Mesodermal cell (in vitro differentiated cells): Measurements from ENCODE around the gene ADARB2.

Experiments
- H3K27ac ChIP-seq: 2 replicates; pipeline ENCODE4 v1.7.0; 2013; ENCODE audit warnings: mild to moderate bottlenecking, low read depth, low read length, moderate library complexity; ENCODE audit not compliant: severe bottlenecking
- H3K36me3 ChIP-seq: 2 replicates; pipeline ENCODE4 v1.7.1; 2013; ENCODE audit warnings: mild to moderate bottlenecking, low read length, moderate library complexity; ENCODE audit not compliant: control insufficient read depth, insufficient read depth
- H3K4me1 ChIP-seq: one replicate; pipeline ENCODE4 v1.7.1; 2013; ENCODE audit warnings: mild to moderate bottlenecking, low read length; ENCODE audit not compliant: insufficient read depth, control insufficient read depth, poor library complexity, severe bottlenecking
- H3K4me3 ChIP-seq: 2 replicates; pipeline ENCODE4 v1.7.0; 2013; ENCODE audit warnings: low read length, control low read depth, mild to moderate bottlenecking; ENCODE audit not compliant: insufficient read depth, poor library complexity, severe bottlenecking; ENCODE audit errors: extremely low read depth
- H3K9me3 ChIP-seq: 2 replicates; pipeline ENCODE4 v1.7.1; 2013; ENCODE audit warnings: mild to moderate bottlenecking, low read length, moderate library complexity; ENCODE audit not compliant: control insufficient read depth
- WGBS, 2 experiments: methylation state at CpG; one replicate each; pipeline ENCODE4 v1.1.5; 2013; ENCODE audit warnings: missing lambda C conversion rate in 2 of 2; ENCODE audit not compliant: insufficient coverage in 2 of 2; 5-methylcytosine and 5-hydroxymethylcytosine counted together

The ADARB2 gene

GRCh38 chr10:1213252-1214070 is 523.9 kb downstream of the ADARB2 start:
- Histone ChIP-seq H3K4me3 (no peak overlapping the region), H3K36me3 (no peaks in the 10 kb centered on the region), H3K9me3 (no peaks in the 10 kb centered on the region), H3K27ac (no peak overlapping the region), H3K4me1 (no peaks in the 10 kb centered on the region)
- WGBS, 2 experiments: 88 to 91% methylated on average over 20 to 21 of the region's 21 CpGs

GRCh38 chr10:1212571-1213141 is 524.7 kb downstream of the ADARB2 start:
- no peak overlapping the region for H3K27ac ChIP-seq
- no peaks in the 10 kb centered on the region for H3K36me3 ChIP-seq
- H3K4me1 ChIP-seq: no peaks in the 10 kb centered on the region
- H3K9me3 ChIP-seq: no peaks in the 10 kb centered on the region
- no peak overlapping the region for H3K4me3 ChIP-seq
- WGBS, 2 experiments: 83 to 85% methylated on average over 8 of the region's 9 CpGs

GRCh38 chr10:1211844-1212570 is 525.3 kb downstream of the ADARB2 start:
- Histone ChIP-seq H3K4me1 (no peaks in the 10 kb centered on the region), H3K36me3 (no peaks in the 10 kb centered on the region), H3K4me3 (no peak overlapping the region), H3K27ac (no peak overlapping the region), H3K9me3 (no peaks in the 10 kb centered on the region)
- WGBS, 2 experiments: 85 to 91% methylated on average over 6 to 14 of the region's 16 CpGs

- H3K9me3 ChIP-seq: no peaks in the 10 kb centered on the region
- no peak overlapping the region for H3K4me3 ChIP-seq
- no peaks in the 10 kb centered on the region for H3K36me3 ChIP-seq
- no peaks in the 10 kb centered on the region for H3K4me1 ChIP-seq
- no peak overlapping the region for H3K27ac ChIP-seq
- 82% methylated on average over 13 to 14 of the region's 14 CpGs for WGBS, 2 experiments
Measured at GRCh38 chr10:1210667-1211066, 526.7 kb downstream of the ADARB2 start.

- Histone ChIP-seq H3K27ac (no peak overlapping the region), H3K4me1 (no peaks in the 10 kb centered on the region), H3K36me3 (no peaks in the 10 kb centered on the region), H3K4me3 (no peak overlapping the region), H3K9me3 (no peaks in the 10 kb centered on the region)
- WGBS, 2 experiments: 65 to 85% methylated on average over 3 to 4 of the region's 8 CpGs
Measured at GRCh38 chr10:1209355-1209979, 527.9 kb downstream of the ADARB2 start.

- Histone ChIP-seq H3K4me3 (no peak overlapping the region), H3K4me1 (no peaks in the 10 kb centered on the region), H3K36me3 (no peaks in the 10 kb centered on the region), H3K9me3 (no peaks in the 10 kb centered on the region), H3K27ac (no peak overlapping the region)
- 85 to 95% methylated on average over 17 to 18 of the region's 20 CpGs for WGBS, 2 experiments
Measured at GRCh38 chr10:1208366-1209311, 528.7 kb downstream of the ADARB2 start.

GRCh38 chr10:1206601-1207000 is 530.7 kb downstream of the ADARB2 start:
- no peaks in the 10 kb centered on the region for H3K4me1 ChIP-seq
- no peak overlapping the region for H3K27ac ChIP-seq
- no peaks in the 10 kb centered on the region for H3K36me3 ChIP-seq
- 94 to 95% methylated on average over 13 to 16 of the region's 19 CpGs for WGBS, 2 experiments
- no peaks in the 10 kb centered on the region for H3K9me3 ChIP-seq
- H3K4me3 ChIP-seq: no peak overlapping the region

GRCh38 chr10:1206101-1206500 is 531.2 kb downstream of the ADARB2 start:
- 88 to 90% methylated on average over 23 of the region's 23 CpGs for WGBS, 2 experiments
- Histone ChIP-seq H3K27ac (no peak overlapping the region), H3K4me3 (no peak overlapping the region), H3K4me1 (no peaks in the 10 kb centered on the region), H3K36me3 (no peaks in the 10 kb centered on the region), H3K9me3 (no peaks in the 10 kb centered on the region)

GRCh38 chr10:1205450-1206030 is 531.8 kb downstream of the ADARB2 start:
- Histone ChIP-seq H3K27ac (no peak overlapping the region), H3K4me3 (no peak overlapping the region), H3K4me1 (no peaks in the 10 kb centered on the region), H3K9me3 (no peaks in the 10 kb centered on the region), H3K36me3 (no peaks in the 10 kb centered on the region)
- WGBS, 2 experiments: 87 to 93% methylated on average over 20 of the region's 27 CpGs
